NCI-H524 (cell line): Measurements from ENCODE around the gene TIMELESS.
"Not testable (repeated sequence)": the region's sequence is repeated elsewhere in the genome, so short reads cannot be mapped to it uniquely, and the experiment has no call there.

Source experiments
- DNase-seq, 2 experiments: peaks; one replicate each; lab custom pipeline; 2025; lab: John Stamatoyannopoulos, UW

Gene TIMELESS

GRCh38 chr12:56462565-56462964 lies 13.3 kb upstream of the TIMELESS start:
- no peak for DNase-seq

- no peak for DNase-seq
Measured at GRCh38 chr12:56461235-56462159, 12.3 kb upstream of the TIMELESS start.

GRCh38 chr12:56457817-56458216 lies 8.6 kb upstream of the TIMELESS start:
- no peak for DNase-seq

GRCh38 chr12:56454557-56454956 lies 5.3 kb upstream of the TIMELESS start, which contains the start of gene MIP:
TSS of gene MIP (minus strand) at chr12:56454657. CDS start at chr12:56454613, 44 bp downstream.
- no peak for DNase-seq

GRCh38 chr12:56451147-56451546 lies 1.9 kb upstream of the TIMELESS start:
- DNase-seq = no peak

- DNase-seq = peak; percentile 84 to 93
Measured at GRCh38 chr12:56450241-56450640, 1.0 kb upstream of the TIMELESS start.

GRCh38 chr12:56449622-56449984 lies 377 bp upstream of the TIMELESS start:
- DNase-seq = peak in 1 of 2 experiments; percentile 23

- not testable (repeated sequence) for DNase-seq
Measured at GRCh38 chr12:56443208-56443607, 6.0 kb downstream of the TIMELESS start.

- no peak for DNase-seq
Measured at GRCh38 chr12:56437430-56438176, 11.6 kb downstream of the TIMELESS start.

- no peak for DNase-seq
Measured at GRCh38 chr12:56434828-56435227, 14.4 kb downstream of the TIMELESS start.

GRCh38 chr12:56431850-56432249 lies 17.4 kb downstream of the TIMELESS start:
- no peak for DNase-seq

- DNase-seq = no peak
Measured at GRCh38 chr12:56431288-56431687, 17.9 kb downstream of the TIMELESS start.

GRCh38 chr12:56425940-56426438 lies 23.2 kb downstream of the TIMELESS start:
- DNase-seq = no peak

- no peak for DNase-seq
Measured at GRCh38 chr12:56425193-56425592, 24.0 kb downstream of the TIMELESS start.

GRCh38 chr12:56420411-56420810 lies 28.8 kb downstream of the TIMELESS start:
- DNase-seq = no peak

- DNase-seq = no peak
Measured at GRCh38 chr12:56417739-56418138, 31.5 kb downstream of the TIMELESS start.

- no peak for DNase-seq
Measured at GRCh38 chr12:56414401-56414800, 34.8 kb downstream of the TIMELESS start.

- DNase-seq = peak in 1 of 2 experiments; percentile 2
Measured at GRCh38 chr12:56413392-56413791, 35.8 kb downstream of the TIMELESS start.

- no peak for DNase-seq
Measured at GRCh38 chr12:56411781-56412639, 37.2 kb downstream of the TIMELESS start.

GRCh38 chr12:56410768-56411167 lies 38.5 kb downstream of the TIMELESS start:
- no peak for DNase-seq

- DNase-seq = no peak
Measured at GRCh38 chr12:56408799-56409417, 40.3 kb downstream of the TIMELESS start.
